Natural killer cell (primary cell): Measurements from ENCODE around the gene COL5A3. TPM values are rescaled to one million over a fixed set of nuclear protein-coding genes. Genes with fewer than 3 reads are reported as not detected.

ENCODE experiments used
- ATAC-seq, 3 donors: fragments of 150-1000 bp in 2 of 3; fragments of 200-7000 bp in 1 of 3; cut with Tn5 transposase; 1 replicate in 1 of 3; 2 replicates in 2 of 3; pipeline ENCODE4 v1.10.0; 2021; ENCODE audit warnings: mild to moderate bottlenecking in 2 of 3, moderate library complexity in 2 of 3
- DNase-seq, 2 donors: peaks; one replicate each; pipeline versions ENCODE4 v3.0.0 to v3.0.0-alpha.2; 2013 to 2021; ENCODE audit warnings: mixed read lengths in 1 of 2
- H3K27ac ChIP-seq: one replicate; pipeline ENCODE4 v1.5.1; 2013; ENCODE audit warnings: mild to moderate bottlenecking, low read length
- H3K27me3 ChIP-seq: one replicate; pipeline ENCODE4 v1.6.1; 2013; ENCODE audit warnings: low read length; ENCODE audit not compliant: control insufficient read depth, insufficient read depth
- H3K36me3 ChIP-seq: one replicate; pipeline ENCODE4 v1.6.1; 2013; ENCODE audit warnings: low read length; ENCODE audit not compliant: control insufficient read depth, insufficient read depth
- H3K4me1 ChIP-seq: one replicate; pipeline ENCODE4 v1.6.1; 2013; ENCODE audit warnings: low read length; ENCODE audit not compliant: control insufficient read depth, insufficient read depth
- H3K4me3 ChIP-seq: one replicate; pipeline ENCODE4 v1.5.1; 2013; ENCODE audit warnings: low read length
- H3K9me3 ChIP-seq: one replicate; pipeline ENCODE4 v1.6.1; 2013; ENCODE audit warnings: low read length; ENCODE audit not compliant: control insufficient read depth, insufficient read depth
- H3K27ac Mint-ChIP-seq, 2 donors: one replicate each; pipeline ENCODE4 v1.8.0; 2022; ENCODE audit warnings: mild to moderate bottlenecking in 2 of 2, mixed read lengths in 2 of 2, moderate library complexity in 1 of 2
- H3K27me3 Mint-ChIP-seq, 2 donors: one replicate each; pipeline ENCODE4 v1.8.0; 2022; ENCODE audit warnings: low read depth in 2 of 2, mixed read lengths in 2 of 2
- H3K36me3 Mint-ChIP-seq: one replicate; pipeline ENCODE4 v1.8.0; 2022; ENCODE audit warnings: mixed read lengths
- H3K4me1 Mint-ChIP-seq, 2 donors: one replicate each; pipeline ENCODE4 v1.8.0; 2022; ENCODE audit warnings: mixed read lengths in 2 of 2
- H3K4me3 Mint-ChIP-seq: one replicate; pipeline ENCODE4 v1.8.0; 2022; ENCODE audit warnings: mild to moderate bottlenecking, moderate library complexity, mixed read lengths
- H3K9me3 Mint-ChIP-seq, 2 donors: one replicate each; pipeline ENCODE4 v1.8.0; 2022; ENCODE audit warnings: mixed read lengths in 2 of 2
- CTCF ChIP-seq: fragments of 200-600 bp; IDR thresholded peaks from one replicate; pipeline ENCODE4 v1.8.0; 2022; ENCODE audit warnings: antibody characterized with exemption
- WGBS: methylation state at CpG from one replicate; pipeline ENCODE4 v1.1.7; 2013; ENCODE audit warnings: missing lambda C conversion rate; ENCODE audit not compliant: insufficient coverage; 5-methylcytosine and 5-hydroxymethylcytosine counted together
- intact Hi-C: fragments of 100-400 bp; cut with micrococcal nuclease; formaldehyde crosslinking; loops from one replicate; pipeline ENCODE4 v1.14.2; 2022
- total RNA-seq, 4 donors: library from RNA; stranded (reverse); fragments of 120-200 nt in 1 of 4; gene quantifications; one replicate each; pipeline versions ENCODE4 v1.2.3 to v1.2.4, GENCODE V29; 2013 to 2022

The COL5A3 gene
- total RNA-seq, 3 donors from 2014 or later (not counting 1 experiment from before 2014, with no cell fraction given), result 0.33 to 6.6 (median 0.63) TPM

- Histone ChIP-seq H3K9me3 (no peaks in the 10 kb centered on the region), H3K27me3 (no peaks in the 10 kb centered on the region), H3K4me1 (peaks cover 2% of the 10 kb centered on the region), H3K4me3 (no peak overlapping the region), H3K27ac (no peak overlapping the region), H3K36me3 (no peaks in the 10 kb centered on the region)
- no peak overlapping the region for H3K4me3 Mint-ChIP-seq
- no peak for TF ChIP-seq CTCF
- no peaks in the 10 kb centered on the region for H3K36me3 Mint-ChIP-seq
- WGBS, result 11% methylated on average over 29 of the region's 29 CpGs
- DNase-seq, result no peak
- H3K27me3 Mint-ChIP-seq, result peaks cover 13 to 33% of the 10 kb centered on the region in 2 donors
- H3K9me3 Mint-ChIP-seq, result no peaks in the 10 kb centered on the region
- intact Hi-C loops, result no loop called here
- H3K27ac Mint-ChIP-seq, result no peak overlapping the region
- peaks cover 0 to 3% of the 10 kb centered on the region in 2 donors for H3K4me1 Mint-ChIP-seq
- ATAC-seq, result no peak
Measured at GRCh38 chr19:9966448-9966847, 43.9 kb downstream of the COL5A3 start.

GRCh38 chr19:9966024-9966423 lies 44.3 kb downstream of the COL5A3 start:
- no peak for ATAC-seq
- Histone ChIP-seq H3K36me3 (no peaks in the 10 kb centered on the region), H3K27me3 (no peaks in the 10 kb centered on the region), H3K27ac (no peak overlapping the region), H3K9me3 (no peaks in the 10 kb centered on the region), H3K4me3 (no peak overlapping the region), H3K4me1 (no peaks in the 10 kb centered on the region)
- Mint-ChIP-seq H3K27me3 (peaks cover 13 to 34% of the 10 kb centered on the region in 2 donors), H3K4me3 (no peak overlapping the region), H3K36me3 (no peaks in the 10 kb centered on the region), H3K27ac (no peak overlapping the region), H3K9me3 (no peaks in the 10 kb centered on the region), H3K4me1 (no peaks in the 10 kb centered on the region)
- 42% methylated on average over 14 of the region's 14 CpGs for WGBS
- TF ChIP-seq CTCF, result no peak
- DNase-seq, result no peak
- intact Hi-C loops, result no loop called here

GRCh38 chr19:9962623-9963290 lies 47.5 kb downstream of the COL5A3 start:
- no peak for ATAC-seq
- H3K4me3 Mint-ChIP-seq, result no peak overlapping the region
- H3K4me1 Mint-ChIP-seq, result no peaks in the 10 kb centered on the region
- intact Hi-C loops, result no loop called here
- no peak overlapping the region for H3K27ac ChIP-seq
- H3K36me3 ChIP-seq, result no peaks in the 10 kb centered on the region
- no peaks in the 10 kb centered on the region for H3K9me3 Mint-ChIP-seq
- no peak for TF ChIP-seq CTCF
- H3K27me3 ChIP-seq, result no peaks in the 10 kb centered on the region
- no peaks in the 10 kb centered on the region for H3K36me3 Mint-ChIP-seq
- no peak for DNase-seq
- H3K27me3 Mint-ChIP-seq, result peaks cover 13 to 23% of the 10 kb centered on the region in 2 donors
- no peaks in the 10 kb centered on the region for H3K9me3 ChIP-seq
- no peak overlapping the region for H3K27ac Mint-ChIP-seq
- H3K4me3 ChIP-seq, result no peak overlapping the region
- H3K4me1 ChIP-seq, result no peaks in the 10 kb centered on the region
- 54% methylated on average over 5 of the region's 7 CpGs for WGBS

GRCh38 chr19:9961103-9961502 lies 49.2 kb downstream of the COL5A3 start:
- WGBS, result 94% methylated on average over 3 of the region's 4 CpGs
- no peaks in the 10 kb centered on the region for H3K36me3 ChIP-seq
- Mint-ChIP-seq H3K9me3 (no peaks in the 10 kb centered on the region), H3K36me3 (no peaks in the 10 kb centered on the region), H3K4me1 (no peaks in the 10 kb centered on the region), H3K27me3 (peaks cover 0 to 14% of the 10 kb centered on the region in 2 donors), H3K4me3 (no peak overlapping the region), H3K27ac (no peak overlapping the region)
- no peaks in the 10 kb centered on the region for H3K9me3 ChIP-seq
- H3K27ac ChIP-seq, result no peak overlapping the region
- TF ChIP-seq CTCF, result no peak
- no peak overlapping the region for H3K4me3 ChIP-seq
- ATAC-seq, result no peak
- no peak for DNase-seq
- no peaks in the 10 kb centered on the region for H3K27me3 ChIP-seq
- H3K4me1 ChIP-seq, result no peaks in the 10 kb centered on the region
- intact Hi-C loops, result no loop called here
